HUES6 (cell line): ENCODE results near the gene KRT16.
"Not testable (repeated sequence)": the region's sequence is repeated elsewhere in the genome, so short reads cannot be mapped to it uniquely, and the experiment has no call there.

Source experiments
- H3K27ac ChIP-seq: 2 replicates; pipeline ENCODE4 v1.7.0; 2013; ENCODE audit warnings: low read depth, mild to moderate bottlenecking, low read length, inconsistent platforms
- H3K27me3 ChIP-seq: 2 replicates; pipeline ENCODE4 v1.6.1; 2013; ENCODE audit warnings: low read length; ENCODE audit not compliant: control insufficient read depth, insufficient read depth
- H3K36me3 ChIP-seq: 2 replicates; pipeline ENCODE4 v1.6.1; 2013; ENCODE audit warnings: low read length; ENCODE audit not compliant: control insufficient read depth, insufficient read depth
- H3K4me1 ChIP-seq: 2 replicates; pipeline ENCODE4 v1.6.1; 2013; ENCODE audit warnings: low read length; ENCODE audit not compliant: control insufficient read depth, insufficient read depth
- H3K4me3 ChIP-seq: 2 replicates; pipeline ENCODE4 v1.5.1; 2013; ENCODE audit warnings: low read depth, low read length
- H3K9ac ChIP-seq: one replicate; pipeline ENCODE4 v1.6.1; 2013; ENCODE audit warnings: mild to moderate bottlenecking, low read length
- H3K9me3 ChIP-seq: 2 replicates; pipeline ENCODE4 v1.6.1; 2013; ENCODE audit warnings: low read depth, low read length; ENCODE audit not compliant: control insufficient read depth, insufficient read depth

KRT16 gene

GRCh38 chr17:41618341-41619035 lies 5.9 kb upstream of the KRT16 start:
- no peaks in the 10 kb centered on the region for H3K27me3 ChIP-seq
- H3K4me1 ChIP-seq = peaks cover 13% of the 10 kb centered on the region; the same call in 1 of the 2 replicates
- H3K4me3 ChIP-seq = no peak overlapping the region
- no peaks in the 10 kb centered on the region for H3K9me3 ChIP-seq
- no peaks in the 10 kb centered on the region for H3K36me3 ChIP-seq
- no peak overlapping the region for H3K27ac ChIP-seq
- H3K9ac ChIP-seq = no peak overlapping the region

- Histone ChIP-seq H3K9me3 (no peaks in the 10 kb centered on the region), H3K4me3 (no peak overlapping the region), H3K9ac (no peak overlapping the region), H3K4me1 (peaks cover 8% of the 10 kb centered on the region; the same call in 1 of the 2 replicates), H3K27me3 (no peaks in the 10 kb centered on the region; the same call in 1 of the 2 replicates), H3K27ac (no peak overlapping the region), H3K36me3 (no peaks in the 10 kb centered on the region)
These were observed 5.1 kb upstream of the KRT16 start for GRCh38 chr17:41617698-41618097.

GRCh38 chr17:41617136-41617535 lies 4.6 kb upstream of the KRT16 start:
- Histone ChIP-seq H3K27me3 (no peaks in the 10 kb centered on the region; the same call in 1 of the 2 replicates), H3K4me3 (no peak overlapping the region)

DNA sequence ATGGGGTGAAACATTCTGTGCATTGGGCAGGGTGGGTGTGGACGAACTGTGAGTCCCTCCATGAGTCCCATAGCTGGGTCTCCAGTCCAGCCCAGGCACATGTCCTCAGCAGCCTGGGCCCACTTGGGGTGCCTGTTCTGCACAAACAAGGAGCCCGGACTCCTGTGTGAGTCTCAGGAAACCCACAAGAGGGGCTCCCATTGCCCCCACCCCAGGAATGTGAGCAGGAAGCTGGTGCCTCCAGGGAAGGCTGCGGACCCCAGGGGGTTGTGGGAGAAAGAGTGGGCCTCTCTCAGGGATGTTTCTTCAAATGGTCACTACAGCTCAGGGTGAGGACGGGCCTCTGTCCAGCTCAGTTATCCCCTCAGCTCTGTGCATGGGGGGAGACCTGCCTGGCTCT lies 3.9 kb upstream of the KRT16 start:
- H3K36me3 ChIP-seq, H3K27ac ChIP-seq, H3K4me1 ChIP-seq, H3K9ac ChIP-seq, H3K4me3 ChIP-seq, H3K27me3 ChIP-seq, H3K9me3 ChIP-seq: not testable (repeated sequence)

More at GRCh38 chr17:41617136-41617535, 4.6 kb upstream of the KRT16 start:
- H3K9ac ChIP-seq = no peak overlapping the region
- no peaks in the 10 kb centered on the region for H3K36me3 ChIP-seq
- peaks cover 7% of the 10 kb centered on the region; the same call in 1 of the 2 replicates for H3K4me1 ChIP-seq
- no peaks in the 10 kb centered on the region for H3K9me3 ChIP-seq
- H3K27ac ChIP-seq = no peak overlapping the region

DNA sequence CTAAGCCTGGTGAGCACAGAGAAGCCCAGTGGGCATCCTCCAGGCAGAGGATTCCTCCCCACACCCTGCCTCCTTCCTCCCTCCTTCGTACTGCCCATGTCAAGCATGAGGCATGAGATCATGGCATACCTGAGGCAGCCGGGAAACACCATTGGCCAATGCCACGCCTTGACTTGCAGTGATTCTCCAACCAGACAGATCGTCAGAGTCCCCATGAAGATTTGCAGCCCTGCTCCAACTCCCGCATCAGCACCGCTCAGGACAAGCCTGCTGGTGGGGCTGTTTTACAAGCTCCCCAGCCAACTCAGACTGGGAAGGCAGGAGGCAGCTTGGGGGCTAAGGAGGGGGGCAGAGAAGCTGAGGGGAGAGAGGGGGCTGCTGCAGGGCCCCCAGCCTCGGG lies 2.9 kb upstream of the KRT16 start:
- H3K27me3 ChIP-seq = no peaks in the 10 kb centered on the region; the same call in 1 of the 2 replicates
- H3K4me1 ChIP-seq = no peaks in the 10 kb centered on the region
- no peak overlapping the region for H3K9ac ChIP-seq
- H3K36me3 ChIP-seq = no peaks in the 10 kb centered on the region
- H3K4me3 ChIP-seq = no peak overlapping the region
- H3K27ac ChIP-seq = no peak overlapping the region
- no peaks in the 10 kb centered on the region for H3K9me3 ChIP-seq

DNA sequence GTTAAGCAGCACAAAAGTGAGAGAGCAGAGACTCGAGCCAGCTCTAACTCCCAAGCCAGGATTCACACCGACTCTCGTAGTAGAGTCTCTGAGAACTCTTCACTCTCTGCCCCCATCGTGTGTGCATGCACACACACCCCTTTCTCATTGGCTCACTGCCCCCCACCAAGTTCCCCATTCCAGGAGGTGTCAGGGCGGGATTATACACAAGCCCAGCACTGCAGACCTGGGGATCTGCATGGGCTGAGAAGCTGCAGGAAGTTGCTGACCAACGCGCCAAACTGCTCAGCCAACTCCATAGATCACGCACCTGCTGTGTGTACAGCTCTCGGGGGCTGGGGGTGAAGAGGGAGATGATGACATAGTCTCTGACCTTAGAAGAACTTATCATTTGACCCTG lies 2.2 kb upstream of the KRT16 start:
- H3K27ac ChIP-seq, H3K27me3 ChIP-seq, H3K9me3 ChIP-seq, H3K4me1 ChIP-seq, H3K9ac ChIP-seq, H3K36me3 ChIP-seq, H3K4me3 ChIP-seq: not testable (repeated sequence)

- no peak overlapping the region for H3K4me3 ChIP-seq
- no peak overlapping the region for H3K27ac ChIP-seq
- no peaks in the 10 kb centered on the region for H3K36me3 ChIP-seq
- H3K4me1 ChIP-seq = no peaks in the 10 kb centered on the region
- H3K27me3 ChIP-seq = no peaks in the 10 kb centered on the region; the same call in 1 of the 2 replicates
- no peaks in the 10 kb centered on the region for H3K9me3 ChIP-seq
- no peak overlapping the region for H3K9ac ChIP-seq
These were observed 1.5 kb upstream of the KRT16 start for GRCh38 chr17:41614098-41614497.

- H3K27me3 ChIP-seq = no peaks in the 10 kb centered on the region; the same call in 1 of the 2 replicates
- H3K36me3 ChIP-seq = no peaks in the 10 kb centered on the region
- H3K4me3 ChIP-seq = no peak overlapping the region
- H3K27ac ChIP-seq = no peak overlapping the region
- no peaks in the 10 kb centered on the region for H3K9me3 ChIP-seq
- H3K9ac ChIP-seq = no peak overlapping the region
- no peaks in the 10 kb centered on the region for H3K4me1 ChIP-seq
These were observed 913 bp upstream of the KRT16 start for GRCh38 chr17:41613277-41614082.

GRCh38 chr17:41610965-41611640 lies 1.5 kb downstream of the KRT16 start:
- Histone ChIP-seq H3K27ac (no peak overlapping the region), H3K36me3 (no peaks in the 10 kb centered on the region), H3K4me3 (no peak overlapping the region), H3K9me3 (peaks cover 8% of the 10 kb centered on the region; the same call in 1 of the 2 replicates), H3K9ac (no peak overlapping the region), H3K4me1 (no peaks in the 10 kb centered on the region), H3K27me3 (no peaks in the 10 kb centered on the region; the same call in 1 of the 2 replicates)

GRCh38 chr17:41610061-41610517 lies 2.5 kb downstream of the KRT16 start:
- H3K27ac ChIP-seq, H3K4me1 ChIP-seq, H3K9me3 ChIP-seq, H3K36me3 ChIP-seq, H3K9ac ChIP-seq, H3K27me3 ChIP-seq, H3K4me3 ChIP-seq: not testable (repeated sequence)

DNA sequence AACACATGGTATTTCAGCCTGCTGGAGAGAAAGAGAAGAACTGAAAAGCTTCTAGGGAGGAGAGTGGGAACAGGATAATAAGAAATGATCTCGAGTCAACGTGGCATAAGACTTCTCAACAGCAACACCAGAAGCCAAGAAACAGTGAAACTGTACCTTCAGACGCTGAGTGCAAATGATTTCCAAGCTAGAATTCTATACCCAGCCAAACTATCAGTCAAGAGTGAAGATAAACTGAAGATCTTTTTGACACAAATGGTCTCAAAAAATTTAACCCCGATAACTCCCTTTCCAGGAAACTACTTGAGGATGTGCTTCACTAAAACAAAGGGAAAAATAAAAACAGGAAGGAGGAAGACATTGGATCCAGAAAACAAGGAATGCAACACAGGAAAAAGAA lies 5.6 kb downstream of the KRT16 start:
- H3K27ac ChIP-seq, H3K27me3 ChIP-seq, H3K36me3 ChIP-seq, H3K9me3 ChIP-seq, H3K4me1 ChIP-seq, H3K4me3 ChIP-seq, H3K9ac ChIP-seq: not testable (repeated sequence)
